Measurements from ENCODE around the gene PLEKHG3.
A peak's percentile ranks its signal among the peaks of the same experiment; 100 is the strongest.

The PLEKHG3 gene

DNA sequence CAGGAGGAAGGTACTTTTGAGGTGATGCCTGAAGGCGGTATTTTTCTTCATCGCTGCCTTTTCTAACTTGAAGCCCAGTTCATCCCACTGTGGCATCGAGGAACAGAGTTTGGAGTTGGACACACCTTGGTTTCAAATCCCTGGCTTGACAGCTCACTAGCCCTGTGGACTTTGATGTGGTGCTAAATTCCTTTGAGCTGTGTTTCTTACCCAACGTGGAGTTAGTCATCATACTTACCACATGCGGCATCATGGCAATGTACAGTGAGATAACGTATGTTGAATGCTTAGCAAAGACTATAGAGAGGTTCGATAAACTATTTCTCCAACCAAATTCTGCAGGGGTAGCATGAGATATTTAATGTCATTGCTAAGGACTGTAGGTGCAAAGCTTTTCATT, 3.4 kb downstream of the PLEKHG3 start:
- DNase-seq (ENCODE audit: low spot score), result peak; percentile 74

DNA sequence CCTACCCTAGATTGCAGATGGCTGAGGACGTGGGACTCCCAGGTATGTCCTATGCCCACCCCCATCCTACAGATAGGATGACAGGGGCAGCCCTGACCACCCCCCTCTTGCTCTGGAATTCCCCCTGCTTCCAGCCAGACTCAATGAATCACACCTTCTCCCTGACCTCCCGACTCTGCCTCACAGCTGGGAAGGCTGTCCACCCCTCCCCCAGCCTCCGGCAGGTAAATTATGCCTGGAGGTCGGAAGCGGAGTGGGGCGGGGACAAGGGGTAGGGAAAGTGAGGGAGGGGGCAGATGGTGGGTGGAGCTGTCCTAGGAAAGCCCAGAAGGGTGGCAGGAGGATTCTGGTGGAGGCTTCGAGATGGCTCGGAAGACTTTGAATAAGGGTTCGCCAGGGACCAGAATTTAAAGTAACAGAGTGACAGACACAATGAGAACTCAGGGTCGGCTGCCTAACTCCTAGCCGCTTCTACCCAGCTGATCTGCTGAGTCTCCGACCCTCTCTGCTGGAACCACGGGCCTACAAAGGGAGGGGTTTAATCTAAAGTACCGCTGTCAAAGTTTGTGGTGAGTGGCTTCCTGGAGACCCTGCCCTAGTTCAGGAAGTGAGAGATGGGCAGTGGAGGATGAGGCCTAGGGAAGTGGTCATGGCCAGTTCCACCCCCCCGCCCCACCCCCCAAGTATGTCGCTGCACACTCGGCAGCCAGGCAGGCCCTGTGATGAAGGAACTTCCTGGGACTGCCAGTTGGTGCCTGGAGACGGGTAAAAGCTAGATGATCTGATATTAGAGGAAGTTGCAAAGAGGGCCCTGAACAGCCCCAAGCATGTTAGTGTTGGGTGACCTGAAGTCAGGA, 4.2 kb downstream of the PLEKHG3 start:
- DNase-seq (ENCODE audit: low spot score), result no peak

DNA sequence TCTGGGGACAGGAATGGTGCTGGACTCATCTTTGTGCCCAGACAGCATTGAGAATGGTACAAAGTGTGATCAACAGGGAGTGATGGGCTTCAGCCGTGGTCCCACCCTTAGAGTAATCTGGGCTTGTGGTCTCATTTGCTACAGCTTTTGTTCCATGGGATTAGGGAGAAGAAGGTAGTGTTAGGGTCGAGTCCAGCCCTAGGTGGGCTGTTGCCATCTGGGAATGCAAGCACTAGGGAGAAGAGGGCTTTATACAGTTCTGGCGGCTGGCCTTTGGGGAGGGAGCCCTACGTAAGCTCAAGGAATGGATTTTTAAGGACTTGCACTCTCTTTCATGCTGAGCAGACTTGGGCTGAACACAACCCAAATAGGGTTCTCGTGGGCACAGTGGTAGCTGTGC, 4.9 kb downstream of the PLEKHG3 start:
- DNase-seq (ENCODE audit: low spot score), result no peak

DNA sequence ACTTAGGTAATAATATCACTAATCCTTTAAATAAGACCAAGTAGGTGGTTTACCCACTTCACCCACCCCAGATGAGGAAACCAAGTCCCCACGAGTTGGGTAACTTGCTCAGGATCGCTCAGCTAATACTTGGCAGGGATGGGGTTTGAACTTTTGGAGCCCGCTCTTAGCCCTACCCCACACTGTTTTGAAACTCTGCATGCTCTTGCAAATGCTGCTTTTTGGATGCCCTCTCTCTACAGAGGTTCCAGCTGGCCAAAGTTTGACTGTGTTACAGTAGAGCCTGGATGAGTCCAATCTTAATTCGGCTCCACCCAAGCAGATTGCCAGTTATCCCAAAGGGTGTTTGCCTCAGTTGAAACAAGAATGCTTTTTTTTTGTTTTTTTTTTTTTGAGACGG, 6.8 kb downstream of the PLEKHG3 start:
- no peak for DNase-seq (ENCODE audit: low spot score)

DNA sequence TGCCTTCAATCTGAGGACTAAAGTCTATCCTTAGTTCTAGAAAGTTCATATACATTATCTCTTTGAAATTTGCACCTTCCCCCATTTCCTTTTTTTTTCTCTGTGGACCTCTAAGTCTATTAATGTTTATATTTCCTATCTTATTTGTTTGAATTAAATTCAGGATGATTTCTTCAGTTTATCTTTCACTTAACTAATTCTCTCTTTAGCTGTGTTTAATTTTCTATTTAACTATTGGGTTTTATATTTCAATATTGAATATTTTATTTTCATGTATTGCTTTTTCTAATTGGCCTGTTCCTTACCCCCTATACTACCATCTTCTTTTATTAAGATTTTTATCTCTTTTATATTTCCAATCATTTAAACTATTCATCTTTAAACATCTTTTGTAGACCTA, 9.5 kb downstream of the PLEKHG3 start:
- no peak for DNase-seq (ENCODE audit: low spot score)

DNA sequence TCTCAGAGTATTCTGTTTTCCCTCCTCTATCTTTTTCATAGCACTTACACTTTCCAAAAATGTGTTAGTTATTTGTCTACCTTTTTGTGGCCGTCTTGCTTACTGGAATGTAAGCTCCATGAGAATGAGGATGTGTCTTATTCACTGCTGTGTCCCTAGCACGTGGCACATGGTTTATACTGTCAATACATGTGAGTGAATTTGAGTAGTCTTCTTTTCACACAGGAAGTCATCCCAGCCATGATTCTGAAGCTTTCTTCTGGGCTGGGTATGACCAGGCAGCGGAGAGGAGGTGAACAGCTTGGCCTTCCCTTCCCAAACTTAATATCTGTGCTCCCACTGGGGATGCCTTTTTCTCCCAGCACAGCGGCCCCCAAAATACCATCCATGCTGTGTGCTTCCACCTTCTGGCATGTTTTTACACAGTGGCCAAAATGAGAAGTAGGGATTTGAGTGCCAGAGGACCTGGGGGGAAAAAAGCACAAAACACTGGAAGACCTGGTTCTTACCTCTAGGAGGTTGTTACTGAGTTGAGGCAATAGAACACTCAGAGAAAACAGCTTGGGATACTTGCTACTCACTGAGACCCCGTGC, 10.3 kb downstream of the PLEKHG3 start:
- DNase-seq (ENCODE audit: low spot score), result no peak

DNA sequence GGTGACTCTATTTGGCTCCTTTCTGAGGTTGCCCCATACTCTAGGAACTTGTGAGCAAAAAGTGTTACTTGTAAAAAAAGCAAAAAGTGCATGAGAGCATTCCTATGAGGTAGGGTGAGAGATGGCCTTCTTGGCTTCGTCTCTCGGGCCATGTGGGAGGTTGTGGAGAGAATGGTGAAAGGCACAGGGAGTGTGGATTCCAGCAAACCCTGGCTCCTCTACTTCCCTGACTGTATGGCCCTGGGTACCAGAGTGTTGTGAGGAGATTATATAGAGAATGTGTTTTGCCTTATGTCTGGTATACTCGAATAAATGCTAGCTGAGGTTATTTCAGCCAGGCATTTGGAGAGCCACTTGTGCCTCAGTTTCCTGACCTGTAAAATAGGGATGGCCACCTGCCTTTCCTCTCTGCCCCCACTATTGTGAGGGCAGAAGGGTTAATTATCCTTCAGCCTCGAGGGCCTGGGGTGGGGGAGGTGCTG, 11.0 kb downstream of the PLEKHG3 start:
- no peak for DNase-seq (ENCODE audit: low spot score)

DNA sequence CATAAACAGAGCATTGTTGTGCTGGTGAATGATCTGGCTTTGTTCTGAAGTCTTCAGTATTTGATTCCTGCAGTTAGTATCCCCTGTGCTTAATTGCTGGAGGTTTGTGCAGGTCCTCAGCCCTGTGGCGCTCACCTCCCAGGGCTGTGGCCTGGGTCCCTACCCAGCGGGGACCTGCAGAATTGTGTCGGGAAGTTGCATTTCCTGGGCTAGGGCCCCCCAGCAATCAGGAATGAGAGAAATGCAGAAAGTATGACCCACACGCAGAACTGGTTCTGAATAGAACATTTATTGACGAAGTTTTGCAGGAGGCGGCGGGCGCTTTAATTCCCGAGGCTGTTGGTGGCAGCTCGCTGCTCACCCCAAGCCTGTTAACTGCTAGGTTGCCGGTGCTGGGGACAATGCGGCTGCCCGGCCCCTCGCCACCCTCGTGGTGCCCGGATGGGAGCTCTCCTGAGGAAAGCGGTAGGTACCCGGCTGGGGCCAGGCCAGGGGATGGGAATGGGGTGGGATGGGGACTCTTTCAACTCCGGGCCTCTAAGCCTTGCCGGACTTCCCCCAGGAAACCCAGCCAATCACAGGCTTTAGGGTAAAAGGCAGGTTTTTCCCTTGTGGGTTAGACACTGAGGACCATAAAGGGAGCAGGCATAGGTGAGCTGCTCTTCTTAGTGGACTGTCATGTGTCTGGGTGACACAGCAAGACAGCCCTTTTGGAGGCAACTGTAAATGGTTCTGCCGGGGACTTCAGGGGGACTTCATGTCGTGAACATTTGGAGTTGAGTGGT, 11.6 kb downstream of the PLEKHG3 start:
- no peak for DNase-seq (ENCODE audit: low spot score)

DNA sequence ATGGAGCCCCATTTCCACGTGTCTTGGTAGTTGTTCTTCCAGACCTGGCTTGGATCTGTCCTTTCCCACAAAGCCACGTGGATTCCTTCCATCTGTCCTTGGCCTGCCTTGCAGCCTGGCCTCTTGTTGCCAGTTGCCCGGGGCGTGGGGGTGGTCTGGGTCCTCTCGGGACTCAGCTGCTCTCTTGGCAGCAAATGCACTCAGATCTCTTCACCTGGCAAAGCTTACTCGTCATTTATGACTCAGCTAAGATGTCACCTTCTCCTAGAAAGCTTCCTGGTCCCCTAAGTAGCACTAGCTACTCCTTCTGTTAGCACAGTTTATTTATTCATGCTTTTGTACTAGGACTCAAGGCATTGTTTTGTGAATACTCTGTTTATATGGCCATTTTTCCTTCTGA, 13.6 kb downstream of the PLEKHG3 start:
- DNase-seq (ENCODE audit: low spot score), result peak; percentile 6

DNA sequence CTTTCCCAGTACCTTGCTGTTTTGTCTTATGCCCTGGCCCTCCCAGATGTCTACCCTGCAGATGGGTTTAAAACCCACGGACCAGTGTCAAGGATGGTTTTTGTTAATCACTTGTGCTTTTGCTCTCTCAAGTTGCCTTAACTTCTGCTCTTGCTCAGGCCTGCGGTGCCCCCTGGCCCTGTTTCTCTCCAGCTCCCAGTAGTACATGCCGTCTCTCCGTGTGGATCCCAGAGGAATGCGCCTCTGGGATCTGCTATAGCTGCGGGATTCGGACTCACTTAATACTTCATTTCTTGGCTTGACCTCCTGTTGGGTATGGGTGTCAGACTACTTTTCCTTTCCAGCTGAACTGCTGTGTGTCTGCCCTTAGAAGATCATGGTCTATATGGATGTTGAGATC, 14.5 kb downstream of the PLEKHG3 start:
- no peak for DNase-seq (ENCODE audit: low spot score)

DNA sequence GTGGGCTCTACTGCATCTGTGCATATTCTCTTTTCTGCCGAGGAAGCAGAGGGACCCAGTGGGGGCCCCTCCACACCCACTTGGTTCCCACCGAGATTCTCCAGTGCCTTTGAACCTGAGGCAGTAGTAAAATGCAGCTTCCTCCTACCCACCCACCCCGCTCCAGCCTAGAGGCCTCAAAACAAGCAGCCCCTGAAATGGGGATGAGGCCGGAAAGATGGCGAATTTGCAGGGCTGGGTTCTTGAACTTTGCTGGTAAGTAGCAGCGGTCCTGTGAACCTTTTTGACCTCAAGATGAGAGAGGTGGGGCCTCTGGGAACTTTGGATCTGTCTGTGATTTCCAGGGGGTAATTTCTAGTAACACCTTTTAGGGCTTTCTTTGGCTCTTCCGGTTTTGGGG, 15.4 kb downstream of the PLEKHG3 start:
- no peak for DNase-seq (ENCODE audit: low spot score)

DNA sequence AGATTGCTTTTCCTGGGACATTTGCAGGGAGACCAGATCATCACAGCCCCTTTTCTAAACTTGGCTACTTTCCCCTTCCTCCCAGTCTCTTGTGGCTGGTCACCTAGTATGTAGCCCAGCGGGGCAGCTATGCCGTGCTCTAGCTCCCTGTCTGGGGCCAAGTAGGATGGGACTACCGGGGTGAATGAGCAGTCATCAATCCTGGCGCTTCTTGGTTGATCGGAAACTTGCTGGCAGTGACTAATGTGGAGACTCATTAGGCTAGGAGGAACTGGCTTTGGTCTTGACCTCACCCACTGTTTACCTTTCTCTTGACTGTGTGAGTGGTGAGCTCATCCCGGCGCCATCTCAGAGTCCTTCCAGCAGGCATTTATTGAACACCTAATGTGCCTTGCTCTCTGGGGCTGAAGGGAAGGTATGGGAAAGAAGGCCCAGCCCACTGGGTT, 15.9 kb downstream of the PLEKHG3 start:
- peak; percentile 93 for DNase-seq (ENCODE audit: low spot score)

DNA sequence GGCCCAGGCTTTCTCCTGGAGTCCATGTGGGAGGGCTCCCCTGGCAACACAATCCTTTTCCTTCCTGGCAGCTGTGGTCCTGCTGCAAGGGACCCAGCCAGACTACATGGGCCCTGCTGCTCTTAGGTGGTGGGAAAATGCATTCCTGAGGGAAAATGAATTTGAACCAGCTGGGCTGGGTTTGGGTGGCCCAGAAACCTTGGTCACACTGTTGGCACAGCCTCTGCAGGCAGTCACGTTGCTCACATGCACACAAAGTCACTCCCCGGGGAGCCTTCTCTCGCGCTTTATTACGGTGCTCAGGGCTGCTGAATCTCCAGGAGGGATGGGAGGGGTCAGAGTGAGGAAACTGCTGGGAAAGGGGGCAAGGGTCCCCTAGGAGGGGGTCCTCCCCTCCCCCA, 17.2 kb downstream of the PLEKHG3 start:
- no peak for DNase-seq (ENCODE audit: low spot score)

DNA sequence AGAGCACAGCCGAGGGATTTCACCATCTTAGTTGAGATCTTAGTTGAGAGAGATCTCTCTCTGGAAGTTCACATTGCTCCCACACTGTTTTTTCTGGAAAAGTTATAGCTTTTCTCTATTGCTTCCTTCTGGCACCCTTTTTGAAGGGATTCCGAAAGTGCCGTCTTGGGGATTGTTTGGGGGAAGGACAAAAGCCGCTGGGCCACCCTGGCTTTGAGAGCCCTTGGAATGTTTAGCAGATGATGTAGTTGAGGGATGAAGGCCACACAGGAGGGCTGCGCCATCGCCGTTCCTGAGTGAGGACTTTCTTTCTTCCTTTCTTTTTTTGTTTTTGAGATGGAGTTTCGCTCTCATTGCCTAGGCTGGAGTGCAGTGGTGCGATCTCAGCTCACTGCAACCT, 17.7 kb downstream of the PLEKHG3 start:
- DNase-seq (ENCODE audit: low spot score), result no peak

DNA sequence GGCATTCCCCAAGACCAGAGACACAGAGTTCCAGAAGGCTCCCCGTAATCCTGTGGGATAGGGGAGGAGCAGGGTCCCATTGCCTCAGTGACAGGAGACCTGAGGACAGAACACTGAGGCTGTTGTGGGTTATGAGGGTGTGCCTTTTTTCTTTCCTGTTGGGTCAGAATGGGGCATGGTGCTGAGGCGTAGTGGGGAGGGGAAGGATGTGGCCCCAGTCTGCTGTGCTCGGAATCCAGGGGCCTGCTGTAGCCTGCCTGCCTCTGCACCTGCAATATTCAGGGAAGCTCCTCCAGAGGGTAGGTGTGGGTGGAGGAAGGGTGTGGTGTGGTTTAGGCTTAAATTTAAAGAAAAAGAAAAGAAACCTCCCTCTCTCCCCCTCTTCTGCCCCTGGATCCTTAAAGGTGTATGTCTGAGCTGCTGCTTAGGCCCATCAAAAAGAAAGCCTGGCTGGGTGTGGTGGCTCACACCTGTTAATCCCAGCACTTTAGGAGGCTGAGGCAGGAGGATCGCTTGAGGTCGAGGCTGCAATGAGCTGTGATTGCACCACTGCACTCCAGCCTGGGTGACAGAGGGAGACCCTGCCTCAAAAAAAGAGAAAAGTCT, 18.7 kb downstream of the PLEKHG3 start:
- no peak for DNase-seq (ENCODE audit: low spot score)

DNA sequence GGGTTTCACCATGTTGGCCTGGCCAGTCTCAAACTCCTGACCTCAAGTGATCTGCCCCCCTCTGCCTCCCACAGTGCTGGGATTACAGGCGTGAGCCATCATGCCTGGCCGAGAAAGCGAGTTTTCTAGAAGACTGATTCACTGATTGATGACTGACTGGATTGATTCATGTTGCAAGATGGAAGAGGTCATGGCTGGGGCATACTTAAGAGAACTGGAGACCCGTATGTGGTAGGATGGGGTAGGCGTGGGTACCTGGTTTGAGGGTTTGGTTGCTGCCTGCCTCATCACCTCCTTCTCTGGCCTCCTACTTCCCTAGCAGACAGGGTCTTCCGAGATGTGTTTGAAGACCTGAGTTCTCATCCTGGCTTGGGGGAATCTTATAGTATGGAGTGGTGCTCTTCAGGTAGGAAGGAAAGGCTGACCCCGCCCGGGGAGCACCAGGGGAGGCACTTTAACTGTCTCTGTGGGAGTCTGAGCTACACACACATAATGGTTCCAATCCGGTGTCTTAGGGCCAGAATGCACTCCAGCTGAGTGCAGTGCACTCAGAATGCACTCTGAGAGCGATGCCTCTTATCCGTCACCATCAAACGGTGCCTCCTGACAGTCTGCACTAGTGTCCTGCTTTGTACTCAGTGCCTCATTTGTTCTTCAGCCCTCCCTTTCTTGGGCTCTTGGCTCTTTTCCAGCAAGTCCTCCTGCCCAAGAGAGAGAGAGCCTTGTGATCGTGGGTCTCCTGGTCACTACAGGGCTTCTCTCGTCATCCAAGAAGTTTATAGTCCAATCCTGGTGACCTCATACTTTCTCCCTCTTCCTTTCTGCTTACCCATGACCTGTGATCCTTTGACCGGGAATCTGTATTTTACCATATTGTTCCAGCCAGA, 19.7 kb downstream of the PLEKHG3 start:
- no peak for DNase-seq (ENCODE audit: low spot score)

DNA sequence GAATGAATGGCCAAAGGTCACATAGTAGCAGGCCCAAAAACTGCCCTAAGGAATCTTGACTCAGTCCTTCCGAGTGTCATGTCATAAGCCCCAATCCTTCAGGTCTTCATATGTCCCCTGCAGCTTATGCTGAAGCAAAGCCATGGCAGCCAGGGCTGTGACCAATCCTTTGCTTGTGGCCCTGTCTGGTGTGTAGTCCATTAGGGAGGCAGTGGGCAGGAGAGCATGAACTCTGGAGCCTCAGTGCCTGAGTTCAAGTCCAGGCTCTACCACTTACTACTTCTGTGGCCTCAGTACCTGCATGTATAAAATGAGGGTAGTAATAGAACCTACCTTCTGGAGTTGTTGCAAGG, 20.3 kb downstream of the PLEKHG3 start:
- DNase-seq (ENCODE audit: low spot score), result no peak

DNA sequence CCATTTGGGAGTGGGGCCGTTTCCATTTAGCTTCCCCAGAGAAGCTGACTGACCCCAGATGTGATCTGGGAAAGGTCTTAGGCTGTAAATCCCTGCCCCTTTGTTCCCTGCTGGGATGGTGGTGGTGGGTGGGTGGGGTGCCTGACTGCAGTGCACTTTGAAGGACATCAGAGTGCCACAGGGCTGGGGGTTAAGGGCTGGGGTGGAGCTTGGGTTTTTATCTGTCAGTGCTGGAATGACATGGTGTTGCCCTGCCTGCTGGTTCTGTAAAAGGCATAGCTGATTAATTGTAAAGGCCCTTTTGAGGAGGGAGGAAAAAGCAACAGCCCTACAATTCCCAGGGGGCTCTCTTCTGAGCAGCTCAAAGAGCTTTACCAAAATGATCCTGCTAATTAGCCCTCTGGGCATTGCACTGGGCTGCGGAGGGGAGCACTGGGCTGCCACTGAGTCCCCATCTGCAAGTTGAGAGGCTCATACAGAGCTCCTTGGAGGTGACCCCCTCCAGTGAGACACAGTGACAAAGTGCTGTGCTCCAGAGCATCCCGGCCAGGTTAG, 21.1 kb downstream of the PLEKHG3 start:
- DNase-seq (ENCODE audit: low spot score), result no peak

DNA sequence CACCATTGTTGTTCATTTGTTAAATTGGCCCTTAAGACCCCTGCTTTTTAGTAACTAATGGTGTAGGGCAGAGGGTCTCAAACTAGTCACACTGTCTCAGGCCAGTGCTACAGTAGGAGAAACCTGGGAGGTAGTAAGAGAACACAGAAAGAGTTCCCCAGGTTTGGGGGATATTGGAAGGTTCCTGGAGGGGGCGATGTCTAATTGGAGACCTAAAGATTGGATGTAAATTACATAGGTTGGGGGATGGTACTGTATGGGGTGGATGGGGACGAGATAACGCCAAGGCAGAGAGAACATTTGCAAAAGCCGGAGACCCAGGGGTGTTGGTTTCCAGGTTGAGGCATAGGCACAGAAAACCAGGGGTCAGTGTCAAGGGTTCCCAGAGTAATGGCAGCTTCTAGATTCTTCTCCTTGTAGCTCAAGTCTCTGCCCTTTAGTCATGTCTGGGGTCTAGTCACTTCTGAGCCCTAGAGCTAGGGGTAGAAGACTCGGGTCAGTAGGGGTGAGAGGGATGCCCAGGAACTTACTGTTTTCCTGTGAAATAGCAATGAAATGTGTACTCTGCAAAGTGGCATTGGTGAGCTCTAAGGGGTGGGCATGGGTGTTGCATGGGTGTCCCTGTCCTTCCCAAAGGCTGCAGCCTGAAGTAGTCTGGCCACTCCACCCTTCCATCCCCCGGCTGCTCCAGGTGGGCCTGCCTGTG, 21.8 kb downstream of the PLEKHG3 start:
- DNase-seq (ENCODE audit: low spot score), result no peak

DNA sequence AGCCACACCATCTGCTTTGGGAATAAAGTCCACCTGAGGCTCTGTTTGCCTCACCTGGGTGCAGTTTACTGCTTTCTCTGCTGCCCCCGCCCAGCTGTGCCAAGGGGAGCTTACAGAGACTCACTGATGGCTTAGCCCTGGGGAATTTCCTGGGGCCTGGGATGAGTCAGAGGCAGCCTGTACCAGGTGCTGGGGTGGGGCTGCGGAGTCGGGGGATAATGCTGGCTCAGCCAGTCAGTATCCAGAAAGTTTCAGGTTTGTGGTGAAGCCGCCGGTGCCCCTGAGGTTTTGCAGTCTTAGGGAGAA, 22.3 kb downstream of the PLEKHG3 start:
- no peak for DNase-seq (ENCODE audit: low spot score)
